Measurements from ENCODE around the gene RFNG.

Gene RFNG

GRCh38 chr17:82010575-82011525 lies 40.8 kb downstream of the RFNG start:
- no peak for TF ChIP-seq CTCF (IDR thresholded peaks at IDR 0.05; ENCODE audit: insufficient read depth, low read length, poor library complexity, severe bottlenecking)
- H3K27me3 ChIP-seq (replicated peaks; ENCODE audit: control insufficient read depth, insufficient read depth, low read length) = no peaks in the 10 kb centered on the region
- no peak for DNase-seq (ENCODE audit: extremely low read depth, insufficient read length)

GRCh38 chr17:82009413-82009812 lies 42.2 kb downstream of the RFNG start:
- Histone ChIP-seq H3K4me3 (replicated peaks; ENCODE audit: low read depth, low read length) (no peak overlapping the region), H3K27me3 (replicated peaks; ENCODE audit: control insufficient read depth, insufficient read depth, low read length) (no peaks in the 10 kb centered on the region), H3K36me3 (ENCODE audit: control insufficient read depth, insufficient read depth, low read length) (peaks cover 2% of the 10 kb centered on the region)
- no peak for DNase-seq (ENCODE audit: extremely low read depth, insufficient read length)
- TF ChIP-seq CTCF (IDR thresholded peaks at IDR 0.05; ENCODE audit: insufficient read depth, low read length, poor library complexity, severe bottlenecking) = no peak

More at GRCh38 chr17:82010575-82011525, 40.8 kb downstream of the RFNG start:
- peaks cover 2% of the 10 kb centered on the region for H3K36me3 ChIP-seq (ENCODE audit: control insufficient read depth, insufficient read depth, low read length)
- no peak overlapping the region for H3K4me3 ChIP-seq (replicated peaks; ENCODE audit: low read depth, low read length)

- no peak for DNase-seq (ENCODE audit: extremely low read depth, insufficient read length)
- Histone ChIP-seq H3K36me3 (ENCODE audit: control insufficient read depth, insufficient read depth, low read length) (peaks cover 2% of the 10 kb centered on the region), H3K4me3 (replicated peaks; ENCODE audit: low read depth, low read length) (no peak overlapping the region), H3K27me3 (replicated peaks; ENCODE audit: control insufficient read depth, insufficient read depth, low read length) (no peaks in the 10 kb centered on the region)
- no peak for TF ChIP-seq CTCF (IDR thresholded peaks at IDR 0.05; ENCODE audit: insufficient read depth, low read length, poor library complexity, severe bottlenecking)
Measured at GRCh38 chr17:82008941-82009405, 42.6 kb downstream of the RFNG start.

- no peak for TF ChIP-seq CTCF (IDR thresholded peaks at IDR 0.05; ENCODE audit: insufficient read depth, low read length, poor library complexity, severe bottlenecking)
- Histone ChIP-seq H3K4me3 (replicated peaks; ENCODE audit: low read depth, low read length) (no peak overlapping the region), H3K27me3 (replicated peaks; ENCODE audit: control insufficient read depth, insufficient read depth, low read length) (no peaks in the 10 kb centered on the region), H3K36me3 (ENCODE audit: control insufficient read depth, insufficient read depth, low read length) (peaks cover 2% of the 10 kb centered on the region)
- DNase-seq (ENCODE audit: extremely low read depth, insufficient read length) = no peak
Measured at GRCh38 chr17:82008258-82008940, 43.2 kb downstream of the RFNG start.

- no peak for DNase-seq (ENCODE audit: extremely low read depth, insufficient read length)
Measured at GRCh38 chr17:82007495-82008257, 43.9 kb downstream of the RFNG start.

More at GRCh38 chr17:82007495-82008257, 43.9 kb downstream of the RFNG start:
- Histone ChIP-seq H3K4me3 (replicated peaks; ENCODE audit: low read depth, low read length) (no peak overlapping the region), H3K36me3 (ENCODE audit: control insufficient read depth, insufficient read depth, low read length) (peaks cover 2% of the 10 kb centered on the region), H3K27me3 (replicated peaks; ENCODE audit: control insufficient read depth, insufficient read depth, low read length) (no peaks in the 10 kb centered on the region)
- no peak for TF ChIP-seq CTCF (IDR thresholded peaks at IDR 0.05; ENCODE audit: insufficient read depth, low read length, poor library complexity, severe bottlenecking)

All from GM06990 (cell line).